GM23248 (cell line): ENCODE results near the gene CADM4.

ENCODE experiments used
- EZH2 ChIP-seq: fragments of 200-600 bp; sonication (generic); IDR thresholded peaks from 2 replicates; pipeline ENCODE4 v1.6.1; 2018; ENCODE audit warnings: antibody characterized with exemption, mild to moderate bottlenecking; ENCODE audit not compliant: insufficient read depth, poor library complexity, severe bottlenecking
- EZH2phosphoT487 ChIP-seq: fragments of 200-600 bp; sonication (generic); IDR thresholded peaks from 2 replicates; pipeline ENCODE4 v1.6.1; 2018; ENCODE audit warnings: antibody characterized with exemption, moderate library complexity, mild to moderate bottlenecking, low read depth; ENCODE audit not compliant: insufficient read depth

DNA sequence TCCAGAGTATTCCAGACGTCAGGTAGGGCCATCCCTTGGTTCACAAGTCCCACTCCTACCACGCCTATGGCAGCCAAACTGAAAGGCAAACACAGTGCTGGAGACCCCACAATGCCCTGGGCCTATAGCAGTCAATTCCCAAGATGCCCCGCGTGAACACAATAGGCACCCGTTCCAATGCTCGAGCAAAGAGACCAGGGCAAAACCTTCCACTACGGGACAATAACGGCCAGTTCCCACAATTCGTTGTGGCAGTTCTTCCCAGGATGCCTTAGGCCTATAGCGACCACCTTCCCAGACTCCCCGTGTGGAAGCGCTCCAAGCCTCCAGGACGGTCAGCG, 20.8 kb downstream of the CADM4 start:
- TF ChIP-seq EZH2phosphoT487 (no peak), EZH2 (no peak)
